Measurements from ENCODE around the gene MCM3.

The MCM3 gene

DNA sequence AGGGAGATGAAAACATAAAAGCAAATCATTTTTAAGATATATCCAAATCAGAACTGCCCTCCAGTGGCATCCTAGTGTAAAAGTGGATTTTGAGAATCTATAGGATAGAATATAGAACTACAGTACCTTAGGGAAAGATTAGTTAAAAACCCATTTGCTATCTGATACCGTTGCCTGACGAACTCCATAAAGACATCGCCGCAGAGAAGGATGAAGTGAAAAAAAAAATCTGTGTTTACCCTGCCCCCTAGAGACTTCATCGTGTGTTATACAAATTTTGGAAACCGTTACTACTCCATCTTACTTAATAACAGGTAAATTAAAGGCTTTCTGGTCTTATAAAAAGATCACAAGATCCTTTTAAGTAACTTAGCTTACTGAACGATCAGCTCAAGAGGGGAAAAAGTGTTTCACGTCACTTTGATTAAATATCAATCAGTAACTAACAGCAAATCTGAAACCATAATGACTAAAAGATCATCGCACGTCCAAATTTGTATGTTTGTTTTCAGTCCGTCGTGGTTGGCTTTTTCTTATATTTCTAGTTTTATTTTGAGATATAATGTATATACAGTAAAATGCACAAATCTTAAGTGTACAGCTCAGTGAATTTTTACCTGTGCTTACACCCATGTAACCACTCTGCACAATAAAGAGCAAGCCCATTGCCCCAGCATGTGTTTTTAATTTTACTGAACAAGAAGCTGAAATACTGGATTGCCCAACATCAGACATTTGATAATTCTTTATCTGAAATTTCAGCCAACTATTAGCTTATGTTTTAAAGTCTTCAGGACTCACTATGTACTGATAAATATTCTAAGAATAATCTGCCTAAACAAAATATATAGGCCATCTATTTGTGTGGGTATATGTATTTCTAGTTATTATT lies 881 bp upstream of the MCM3 start:
- Histone ChIP-seq H3K9me3 (replicated peaks in 1 of 2; ENCODE audit: control insufficient read depth in 2 of 2, insufficient read depth in 1 of 2, low read depth in 1 of 2, low read length in 2 of 2) (no peaks in the 10 kb centered on the region), H3K36me3 (replicated peaks in 1 of 2; ENCODE audit: control insufficient read depth in 2 of 2, insufficient read depth in 2 of 2, low read length in 2 of 2) (peaks cover 15 to 32% of the 10 kb centered on the region in 2 donors), H2BK12ac (ENCODE audit: low read length) (no peak overlapping the region), H2BK15ac (ENCODE audit: low read length) (no peak overlapping the region), H2AFZ (ENCODE audit: low read length) (peak overlapping the region; percentile 69), H4K91ac (ENCODE audit: low read depth, low read length, poor library complexity) (no peak overlapping the region), H4K8ac (ENCODE audit: low read depth, low read length) (no peak overlapping the region), H3K18ac (ENCODE audit: low read length) (no peak overlapping the region), H2AK5ac (ENCODE audit: low read depth, low read length) (no peak overlapping the region), H2BK120ac (ENCODE audit: low read depth, low read length) (no peak overlapping the region), H3K79me1 (ENCODE audit: low read depth, low read length) (peaks cover 3% of the 10 kb centered on the region), H3K4me2 (ENCODE audit: insufficient read depth, low read length, poor library complexity, severe bottlenecking) (peak overlapping the region; percentile 48), H3K23ac (ENCODE audit: low read depth, low read length, poor library complexity) (no peak overlapping the region), H3K27ac (replicated peaks; ENCODE audit: low read length) (no peak overlapping the region), H2BK5ac (ENCODE audit: low read length) (no peak overlapping the region), H3K14ac (ENCODE audit: low read length) (no peak overlapping the region), H3K27me3 (ENCODE audit: control insufficient read depth in 3 of 3, insufficient read depth in 3 of 3, low read depth in 1 of 3, low read length in 3 of 3) (peaks cover 0 to 2% (median 0%) of the 10 kb centered on the region in 3 experiments), H3K9ac (ENCODE audit: low read depth, low read length, poor library complexity) (no peak overlapping the region), H3K4ac (ENCODE audit: low read length) (no peak overlapping the region), H3K4me1 (ENCODE audit: control insufficient read depth in 2 of 2, insufficient read depth in 1 of 2, low read depth in 1 of 2, low read length in 2 of 2) (peaks cover 3 to 7% of the 10 kb centered on the region in 2 donors), H3K4me3 (ENCODE audit: low read length in 2 of 2) (peak overlapping the region in 1 of 2 donors; percentile 87)
- WGBS, 2 donors (ENCODE audit: extremely low coverage in 2 of 2, insufficient read length in 2 of 2, insufficient replicate concordance in 1 of 2): no CpG with 5 or more reads among the region's 12 CpGs
- DNase-seq (ENCODE audit: low spot score): no peak

DNA sequence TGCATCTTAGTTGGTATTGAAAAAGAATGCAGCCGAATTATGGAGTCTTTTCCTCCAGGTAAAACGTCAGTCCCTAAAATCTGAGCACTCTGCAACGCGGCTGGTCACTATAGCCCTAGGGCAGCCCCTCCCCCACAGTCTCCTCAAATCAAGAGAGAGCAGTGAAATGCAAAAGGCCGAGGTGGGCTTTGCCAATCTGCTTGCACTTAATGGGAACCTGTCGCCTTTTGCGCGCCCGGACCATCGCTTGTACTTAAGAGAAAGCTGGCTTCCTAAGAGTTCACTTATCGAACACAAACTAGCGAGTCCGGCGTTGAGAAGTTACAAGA lies 447 bp downstream of the MCM3 start:
- Histone ChIP-seq H2BK120ac (ENCODE audit: low read depth, low read length) (no peak overlapping the region), H3K9me3 (replicated peaks in 1 of 2; ENCODE audit: control insufficient read depth in 2 of 2, insufficient read depth in 1 of 2, low read depth in 1 of 2, low read length in 2 of 2) (no peaks in the 10 kb centered on the region), H3K23ac (ENCODE audit: low read depth, low read length, poor library complexity) (no peak overlapping the region), H3K27me3 (ENCODE audit: control insufficient read depth in 3 of 3, insufficient read depth in 3 of 3, low read depth in 1 of 3, low read length in 3 of 3) (peaks cover 0 to 2% (median 0%) of the 10 kb centered on the region in 3 experiments), H3K4me1 (ENCODE audit: control insufficient read depth in 2 of 2, insufficient read depth in 1 of 2, low read depth in 1 of 2, low read length in 2 of 2) (peaks cover 3 to 7% of the 10 kb centered on the region in 2 donors), H2BK5ac (ENCODE audit: low read length) (peak overlapping the region; percentile 63), H4K91ac (ENCODE audit: low read depth, low read length, poor library complexity) (no peak overlapping the region), H3K4me3 (ENCODE audit: low read length in 2 of 2) (peak overlapping the region; percentile 87), H3K4ac (ENCODE audit: low read length) (no peak overlapping the region), H2AK5ac (ENCODE audit: low read depth, low read length) (no peak overlapping the region), H2BK12ac (ENCODE audit: low read length) (no peak overlapping the region), H2BK15ac (ENCODE audit: low read length) (no peak overlapping the region), H3K27ac (replicated peaks; ENCODE audit: low read length) (peak overlapping the region; percentile 65), H3K4me2 (ENCODE audit: insufficient read depth, low read length, poor library complexity, severe bottlenecking) (peak overlapping the region; percentile 50), H3K36me3 (replicated peaks in 1 of 2; ENCODE audit: control insufficient read depth in 2 of 2, insufficient read depth in 2 of 2, low read length in 2 of 2) (peaks cover 22 to 45% of the 10 kb centered on the region in 2 donors), H3K9ac (ENCODE audit: low read depth, low read length, poor library complexity) (peak overlapping the region; percentile 64), H2AFZ (ENCODE audit: low read length) (peak overlapping the region; percentile 92), H3K18ac (ENCODE audit: low read length) (peak overlapping the region; percentile 88), H4K8ac (ENCODE audit: low read depth, low read length) (no peak overlapping the region), H3K79me1 (ENCODE audit: low read depth, low read length) (peaks cover 3% of the 10 kb centered on the region), H3K14ac (ENCODE audit: low read length) (no peak overlapping the region)
- peak; percentile 72 for DNase-seq (ENCODE audit: low spot score)
- no CpG with 5 or more reads among the region's 14 CpGs for WGBS, 2 donors (ENCODE audit: extremely low coverage in 2 of 2, insufficient read length in 2 of 2, insufficient replicate concordance in 1 of 2)

DNA sequence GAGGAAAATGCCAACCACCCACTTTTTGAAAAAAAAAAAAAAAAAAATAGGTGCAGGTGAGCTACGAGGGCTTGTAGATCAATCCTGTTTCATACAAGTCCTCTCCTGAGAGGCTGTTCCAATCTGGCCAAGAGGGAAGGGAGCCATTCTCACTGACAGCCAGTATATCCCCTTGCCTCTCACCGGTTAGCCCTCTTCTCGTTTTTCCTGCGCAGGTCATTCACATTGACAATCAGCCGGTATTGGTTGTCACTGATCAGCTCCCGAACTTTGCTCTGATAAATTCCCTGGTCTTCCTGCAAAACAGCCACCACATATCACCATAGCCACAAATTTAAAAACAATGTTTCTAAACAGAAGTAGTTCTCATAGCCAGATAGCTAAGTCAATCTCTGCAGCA lies 1.4 kb downstream of the MCM3 start:
- no peak overlapping the region for H4K8ac ChIP-seq (ENCODE audit: low read depth, low read length)

DNA sequence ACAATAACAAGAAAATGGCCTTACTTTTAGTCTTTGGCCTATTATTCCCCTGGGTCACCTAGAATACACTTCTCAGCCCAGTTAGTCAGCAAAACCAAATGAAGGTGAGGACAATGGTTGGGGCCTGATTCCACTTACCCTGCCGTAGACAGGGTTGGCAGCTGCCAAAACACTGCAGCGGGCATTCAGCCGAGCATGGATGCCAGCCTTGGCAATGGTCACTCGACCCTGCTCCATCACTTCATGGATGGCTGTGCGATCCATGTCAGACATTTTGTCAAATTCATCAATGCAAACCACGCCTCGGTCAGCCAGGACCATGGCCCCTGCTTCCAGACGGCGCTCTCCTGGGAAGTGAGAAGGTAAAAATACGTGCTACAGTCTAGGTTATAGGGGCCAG lies 8.4 kb downstream of the MCM3 start:
- Histone ChIP-seq H2BK120ac (ENCODE audit: low read depth, low read length) (no peak overlapping the region), H3K4ac (ENCODE audit: low read length) (no peak overlapping the region), H3K18ac (ENCODE audit: low read length) (no peak overlapping the region), H3K4me2 (ENCODE audit: insufficient read depth, low read length, poor library complexity, severe bottlenecking) (no peak overlapping the region), H3K14ac (ENCODE audit: low read length) (no peak overlapping the region), H3K4me1 (ENCODE audit: control insufficient read depth in 2 of 2, insufficient read depth in 1 of 2, low read depth in 1 of 2, low read length in 2 of 2) (no peaks in the 10 kb centered on the region), H2BK5ac (ENCODE audit: low read length) (no peak overlapping the region), H4K8ac (ENCODE audit: low read depth, low read length) (no peak overlapping the region), H2AFZ (ENCODE audit: low read length) (no peak overlapping the region), H3K36me3 (replicated peaks in 1 of 2; ENCODE audit: control insufficient read depth in 2 of 2, insufficient read depth in 2 of 2, low read length in 2 of 2) (peaks cover 46 to 100% of the 10 kb centered on the region in 2 donors), H4K91ac (ENCODE audit: low read depth, low read length, poor library complexity) (no peak overlapping the region), H2AK5ac (ENCODE audit: low read depth, low read length) (no peak overlapping the region), H3K27me3 (ENCODE audit: control insufficient read depth in 3 of 3, insufficient read depth in 3 of 3, low read depth in 1 of 3, low read length in 3 of 3) (no peaks in the 10 kb centered on the region), H3K23ac (ENCODE audit: low read depth, low read length, poor library complexity) (no peak overlapping the region), H3K4me3 (ENCODE audit: low read length in 2 of 2) (no peak overlapping the region), H2BK12ac (ENCODE audit: low read length) (peak overlapping the region; percentile 61), H2BK15ac (ENCODE audit: low read length) (no peak overlapping the region), H3K79me1 (ENCODE audit: low read depth, low read length) (peaks cover 2% of the 10 kb centered on the region), H3K27ac (replicated peaks; ENCODE audit: low read length) (no peak overlapping the region), H3K9ac (ENCODE audit: low read depth, low read length, poor library complexity) (no peak overlapping the region), H3K9me3 (replicated peaks in 1 of 2; ENCODE audit: control insufficient read depth in 2 of 2, insufficient read depth in 1 of 2, low read depth in 1 of 2, low read length in 2 of 2) (no peaks in the 10 kb centered on the region)
- WGBS, 2 donors (ENCODE audit: extremely low coverage in 2 of 2, insufficient read length in 2 of 2, insufficient replicate concordance in 1 of 2): no CpG with 5 or more reads among the region's 10 CpGs
- DNase-seq (ENCODE audit: low spot score): no peak

More for the DNA sequence above, 1.4 kb downstream of the MCM3 start:
- Histone ChIP-seq H2AFZ (ENCODE audit: low read length) (no peak overlapping the region), H3K18ac (ENCODE audit: low read length) (no peak overlapping the region), H3K9ac (ENCODE audit: low read depth, low read length, poor library complexity) (no peak overlapping the region), H2BK15ac (ENCODE audit: low read length) (no peak overlapping the region), H3K4me3 (ENCODE audit: low read length in 2 of 2) (peak overlapping the region in 1 of 2 donors; percentile 87), H3K27me3 (ENCODE audit: control insufficient read depth in 3 of 3, insufficient read depth in 3 of 3, low read depth in 1 of 3, low read length in 3 of 3) (peaks cover 0 to 2% (median 0%) of the 10 kb centered on the region in 3 experiments), H3K4me1 (ENCODE audit: control insufficient read depth in 2 of 2, insufficient read depth in 1 of 2, low read depth in 1 of 2, low read length in 2 of 2) (peaks cover 3 to 7% of the 10 kb centered on the region in 2 donors), H3K9me3 (replicated peaks in 1 of 2; ENCODE audit: control insufficient read depth in 2 of 2, insufficient read depth in 1 of 2, low read depth in 1 of 2, low read length in 2 of 2) (no peaks in the 10 kb centered on the region), H3K4ac (ENCODE audit: low read length) (no peak overlapping the region), H2BK120ac (ENCODE audit: low read depth, low read length) (no peak overlapping the region), H3K36me3 (replicated peaks in 1 of 2; ENCODE audit: control insufficient read depth in 2 of 2, insufficient read depth in 2 of 2, low read length in 2 of 2) (peaks cover 27 to 55% of the 10 kb centered on the region in 2 donors), H2AK5ac (ENCODE audit: low read depth, low read length) (no peak overlapping the region), H2BK12ac (ENCODE audit: low read length) (no peak overlapping the region), H3K79me1 (ENCODE audit: low read depth, low read length) (peaks cover 3% of the 10 kb centered on the region), H3K23ac (ENCODE audit: low read depth, low read length, poor library complexity) (no peak overlapping the region), H3K14ac (ENCODE audit: low read length) (no peak overlapping the region), H3K4me2 (ENCODE audit: insufficient read depth, low read length, poor library complexity, severe bottlenecking) (peak overlapping the region; percentile 11), H3K27ac (replicated peaks; ENCODE audit: low read length) (no peak overlapping the region), H4K91ac (ENCODE audit: low read depth, low read length, poor library complexity) (no peak overlapping the region), H2BK5ac (ENCODE audit: low read length) (no peak overlapping the region)
- no peak for DNase-seq (ENCODE audit: low spot score)
- WGBS, 2 donors (ENCODE audit: extremely low coverage in 2 of 2, insufficient read length in 2 of 2, insufficient replicate concordance in 1 of 2): no CpG with 5 or more reads among the region's 6 CpGs
